NCI-H510A (cell line): Measurements from ENCODE around the gene ME1.
"Not testable (repeated sequence)": the region's sequence is repeated elsewhere in the genome, so short reads cannot be mapped to it uniquely, and the experiment has no call there.

Experiments used
- DNase-seq: peaks from one replicate; lab custom pipeline; 2025; lab: John Stamatoyannopoulos, UW

The ME1 gene

GRCh38 chr6:83256719-83257118 lies 174.1 kb downstream of the ME1 start:
- DNase-seq, result not testable (repeated sequence)

GRCh38 chr6:83252719-83253118 lies 178.1 kb downstream of the ME1 start:
- DNase-seq, result no peak

- no peak for DNase-seq
Observed at GRCh38 chr6:83250235-83250634, 180.6 kb downstream of the ME1 start.

- no peak for DNase-seq
Observed at GRCh38 chr6:83247471-83247870, 183.4 kb downstream of the ME1 start.

- no peak for DNase-seq
Observed at GRCh38 chr6:83231146-83231545, 199.7 kb downstream of the ME1 start.

- no peak for DNase-seq
Observed at GRCh38 chr6:83226517-83226916, 204.3 kb downstream of the ME1 start.

GRCh38 chr6:83221889-83222479 lies 208.9 kb downstream of the ME1 start:
- DNase-seq, result no peak

GRCh38 chr6:83221276-83221675 lies 209.6 kb downstream of the ME1 start:
- DNase-seq, result no peak

GRCh38 chr6:83220121-83220520 lies 210.7 kb downstream of the ME1 start:
- DNase-seq, result no peak

- DNase-seq, result no peak
Observed at GRCh38 chr6:83218646-83219045, 212.2 kb downstream of the ME1 start.

GRCh38 chr6:83216806-83217205 lies 214.0 kb downstream of the ME1 start:
- no peak for DNase-seq

GRCh38 chr6:83215131-83216047 lies 215.5 kb downstream of the ME1 start:
- no peak for DNase-seq

- DNase-seq, result no peak
Observed at GRCh38 chr6:83202031-83202430, 228.8 kb downstream of the ME1 start.

- no peak for DNase-seq
Observed at GRCh38 chr6:83199863-83200225, 231.0 kb downstream of the ME1 start.

GRCh38 chr6:83199173-83199862 lies 231.5 kb downstream of the ME1 start:
- no peak for DNase-seq

- no peak for DNase-seq
Observed at GRCh38 chr6:83198486-83199172, 232.2 kb downstream of the ME1 start.

- peak; percentile 15 for DNase-seq
Observed at GRCh38 chr6:83193747-83194566, 236.9 kb downstream of the ME1 start.

GRCh38 chr6:83192871-83193746 lies 237.7 kb downstream of the ME1 start, which contains the start of the genes PGM3 and RWDD2A:
PGM3 (minus strand) TSS chr6:83193265; CDS start chr6:83191012, 2,253 bp downstream.
RWDD2A (plus strand) TSS chr6:83193357; CDS start chr6:83194452, 1,095 bp downstream.
- DNase-seq, result peak; percentile 47

- DNase-seq, result no peak
Observed at GRCh38 chr6:83192456-83192855, 238.4 kb downstream of the ME1 start.

- not testable (repeated sequence) for DNase-seq
Observed at GRCh38 chr6:83191974-83192373, 238.9 kb downstream of the ME1 start.
